ENCODE results near the gene OPCML.

The OPCML gene

DNA sequence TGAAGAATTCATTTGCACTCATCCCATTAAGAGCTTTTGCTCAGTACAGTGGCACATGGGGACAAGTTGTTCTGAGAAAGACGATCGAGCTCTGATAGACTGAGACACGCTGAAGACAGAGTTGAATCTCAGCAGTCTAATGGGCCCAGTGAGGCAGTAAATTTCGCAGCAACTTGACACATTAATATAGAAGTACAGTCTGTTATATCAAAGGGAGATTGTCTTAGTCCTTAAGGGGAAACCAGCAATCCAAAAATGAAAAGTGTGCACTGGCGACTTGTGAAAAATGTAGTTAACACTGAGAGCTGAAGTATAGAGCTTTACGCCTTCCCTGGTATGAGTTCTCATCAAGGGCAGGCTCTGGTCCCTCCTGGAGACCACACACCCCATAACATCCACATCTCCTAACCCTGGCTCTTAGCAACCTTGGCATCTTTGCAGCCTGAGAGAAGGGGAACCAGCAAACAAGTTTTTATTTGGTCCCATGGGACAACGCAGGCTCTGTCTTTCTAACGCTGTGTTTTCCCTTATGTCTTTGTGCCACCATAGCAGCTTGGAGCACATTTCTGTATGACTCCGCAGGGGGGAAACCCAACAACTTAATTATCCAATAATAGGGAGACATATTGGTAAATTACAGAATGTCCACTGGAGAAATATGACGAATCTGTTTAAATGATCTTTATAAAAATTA, 952.5 kb downstream of the OPCML start:
- no peak for DNase-seq

DNA sequence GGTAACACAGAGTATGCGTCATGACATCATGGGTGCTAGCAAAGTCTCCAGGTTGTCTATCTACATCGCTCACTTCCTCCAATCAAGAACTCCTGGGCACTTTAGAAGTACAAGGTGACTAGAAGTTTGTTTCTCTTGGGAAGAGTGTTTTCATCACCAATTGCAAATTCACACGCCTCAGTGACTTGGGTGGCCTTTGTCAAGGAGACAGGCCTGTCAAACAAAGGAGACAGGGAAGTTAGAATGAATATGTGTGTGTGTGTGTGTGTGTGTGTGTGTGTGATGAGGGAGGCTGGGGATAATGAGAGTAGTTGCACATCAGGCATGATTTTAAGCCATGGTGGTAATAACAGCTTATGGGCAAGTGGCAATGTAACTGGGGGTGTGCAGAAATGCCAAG, 953.2 kb downstream of the OPCML start:
- no peak for DNase-seq

DNA sequence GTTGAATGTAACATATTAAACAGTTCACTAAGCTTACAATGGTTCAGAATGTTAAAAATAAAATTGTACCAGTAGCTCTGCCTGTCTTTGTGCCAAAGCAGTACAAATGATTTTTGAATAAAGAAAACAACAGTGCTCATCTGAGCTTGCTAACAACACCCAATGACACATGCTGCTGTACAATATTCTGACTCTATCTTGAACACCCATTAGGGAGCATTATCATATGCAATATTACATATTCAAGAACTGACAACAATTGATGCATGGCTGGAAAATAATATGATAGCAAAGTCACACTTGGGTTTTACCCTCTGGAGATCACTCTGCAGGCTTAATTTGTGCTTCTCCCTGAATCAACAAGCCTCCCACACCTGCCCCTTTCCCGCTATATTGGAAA, 953.7 kb downstream of the OPCML start:
- no peak for DNase-seq

DNA sequence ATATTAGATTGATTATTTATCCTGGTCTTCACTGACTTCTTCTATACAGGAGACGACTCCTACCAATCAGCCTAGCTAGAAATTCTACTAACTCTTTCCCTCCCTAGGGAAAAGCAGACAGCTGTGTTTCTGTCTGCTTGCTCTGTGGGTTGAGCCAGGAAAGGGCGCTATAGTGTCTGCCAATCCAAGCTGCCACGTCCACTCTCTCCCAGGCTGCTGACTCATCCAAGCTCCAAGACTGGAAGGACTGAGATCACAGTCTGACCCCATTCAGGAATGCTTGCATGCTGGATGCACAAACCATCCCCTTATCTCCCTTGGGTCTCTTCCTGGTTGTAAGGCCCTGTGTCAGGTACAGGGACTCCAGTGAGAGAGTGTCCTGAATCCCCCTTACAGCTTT, 955.6 kb downstream of the OPCML start:
- no peak for DNase-seq

DNA sequence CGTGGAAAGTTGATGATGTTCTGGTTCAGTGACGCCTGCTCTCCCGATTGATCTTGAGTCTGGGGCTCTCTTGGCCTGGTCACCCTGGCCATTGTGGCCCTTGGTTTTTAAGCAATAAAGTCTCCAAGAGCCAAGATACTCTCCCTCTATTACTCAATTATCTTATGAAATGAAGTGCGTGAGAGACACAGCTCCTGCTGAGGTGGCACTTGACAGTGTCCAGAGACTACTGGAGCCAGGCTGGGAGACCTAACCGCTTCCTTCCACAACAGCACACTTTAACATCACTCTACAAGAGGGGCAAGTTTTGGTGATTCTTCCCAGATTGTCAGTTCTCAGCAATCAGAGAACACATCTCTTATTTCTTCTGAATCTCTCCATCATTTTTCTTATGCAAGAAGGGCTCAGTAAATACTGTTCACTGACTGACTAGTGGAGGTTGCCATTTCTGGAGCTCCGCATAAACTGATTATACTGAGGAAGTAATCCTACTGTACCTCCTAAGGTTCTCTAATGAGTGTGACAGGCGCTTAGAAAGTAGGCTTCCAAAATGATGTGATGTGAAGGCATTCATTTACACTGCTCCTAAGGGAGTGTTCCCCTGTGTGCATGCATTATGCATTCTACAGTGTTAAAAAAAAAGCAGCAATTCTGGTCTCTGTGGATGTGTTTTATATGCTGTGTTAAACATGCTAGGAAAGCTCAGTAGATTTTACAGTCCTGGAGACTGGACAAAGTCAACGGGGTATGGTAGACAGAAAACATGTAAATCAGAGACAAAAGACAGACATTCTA, 968.0 kb downstream of the OPCML start:
- DNase-seq, result no peak

DNA sequence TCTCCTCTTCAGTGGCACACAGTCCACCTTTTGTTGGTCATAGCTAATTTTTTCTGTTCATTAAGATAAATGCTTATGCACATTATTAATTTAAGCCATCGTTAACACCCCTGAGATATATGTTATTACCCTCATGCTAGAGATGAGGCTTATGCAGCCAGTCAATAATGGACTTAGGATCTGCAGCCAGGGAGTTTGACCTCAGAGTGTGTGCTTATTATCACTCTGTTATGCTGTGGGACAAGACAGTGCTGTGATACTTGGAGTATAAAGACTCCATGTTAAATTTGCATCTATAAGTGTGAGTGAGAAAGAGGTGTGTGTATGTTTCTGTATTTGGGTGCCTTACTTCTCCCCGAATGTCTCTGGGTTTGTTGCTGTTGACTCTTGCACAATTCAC, 969.3 kb downstream of the OPCML start:
- no peak for DNase-seq

DNA sequence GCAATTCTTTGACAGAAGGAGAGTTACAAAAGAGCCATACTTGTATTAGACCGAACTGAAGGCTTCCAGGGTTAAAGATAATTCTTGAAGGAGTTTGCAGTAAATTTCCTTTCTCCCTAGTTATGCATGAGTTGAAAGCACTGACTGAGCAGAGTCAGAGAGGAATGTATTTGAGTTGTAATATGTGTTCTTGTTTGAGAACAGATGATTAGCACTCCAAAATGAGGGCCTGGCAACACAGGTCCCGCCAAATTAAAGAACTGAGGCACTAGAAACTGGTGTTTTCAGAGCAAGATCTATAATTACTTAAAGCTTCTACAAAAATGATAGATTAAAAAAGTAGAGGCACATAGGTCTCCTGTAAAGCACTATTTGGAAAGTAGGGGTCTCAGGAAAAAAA, 970.4 kb downstream of the OPCML start:
- DNase-seq, result no peak

DNA sequence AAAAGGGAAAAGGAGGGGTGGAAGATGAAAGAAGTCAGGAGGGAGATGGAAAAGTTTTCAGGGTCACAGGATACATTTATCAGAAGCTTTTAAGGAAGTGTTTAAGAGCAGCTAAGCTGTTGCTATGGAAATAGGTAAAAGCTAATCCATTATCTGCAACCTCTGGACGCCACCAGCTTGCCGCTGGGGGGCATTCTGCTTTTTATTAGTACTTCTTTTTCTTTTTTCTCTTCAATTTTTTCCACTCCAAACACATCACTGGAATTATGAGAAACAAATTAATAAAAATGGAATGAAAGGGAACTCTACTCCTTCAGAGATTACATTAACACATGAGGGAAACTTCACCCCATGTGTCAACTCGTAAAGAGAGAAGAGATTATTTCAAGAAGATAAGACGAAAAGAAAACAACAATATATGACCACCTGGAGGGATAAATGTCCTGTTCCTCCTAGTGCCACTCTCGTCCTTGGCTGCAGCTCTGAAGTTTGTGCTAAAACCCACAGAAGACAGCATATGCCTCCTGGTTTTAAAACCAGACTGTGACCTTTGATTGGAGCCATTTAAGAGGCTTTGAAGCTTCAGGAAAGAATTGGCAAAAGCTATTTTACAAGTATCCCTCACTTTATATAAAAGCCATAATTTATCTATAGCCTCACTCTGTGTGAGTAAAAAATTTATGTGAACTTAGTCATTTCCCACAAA, 972.8 kb downstream of the OPCML start:
- no peak for DNase-seq

DNA sequence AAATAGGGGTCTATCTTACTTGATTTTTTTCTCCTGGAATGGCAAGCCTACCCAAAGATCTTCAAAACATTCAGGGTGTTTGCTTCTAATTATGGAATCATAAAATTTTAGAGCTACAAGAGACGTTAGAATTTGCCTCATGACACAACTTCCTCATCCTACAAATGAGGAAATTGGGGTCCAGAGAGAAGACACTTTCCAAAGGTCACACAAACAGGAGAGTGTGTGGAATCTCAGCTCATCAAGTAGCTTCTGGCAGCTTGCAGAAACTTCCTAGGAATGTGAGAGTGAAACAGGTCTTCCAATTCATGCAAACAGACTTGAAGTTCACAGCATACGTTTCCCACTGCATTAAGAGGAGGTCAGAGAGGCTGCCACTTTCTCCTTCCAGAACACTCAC, 976.0 kb downstream of the OPCML start:
- no peak for DNase-seq

DNA sequence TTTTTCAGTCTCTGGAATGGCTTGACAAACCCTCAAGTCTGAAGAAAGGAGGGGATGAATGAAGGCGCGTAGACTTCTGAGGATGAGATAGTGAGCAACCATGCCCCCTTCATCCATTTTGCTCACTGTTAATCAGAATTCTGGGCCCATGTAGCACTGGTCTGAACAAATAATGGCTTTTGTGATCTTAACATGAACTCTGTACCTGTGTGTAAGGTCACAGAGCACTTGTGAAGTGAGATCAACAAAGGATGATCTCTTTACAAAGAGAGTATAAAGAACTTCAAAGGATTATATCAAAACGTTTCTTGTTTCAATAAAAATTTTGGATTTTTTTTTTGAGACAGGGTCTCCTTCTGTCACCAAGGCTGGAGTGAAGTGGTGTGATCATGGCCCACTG, 976.7 kb downstream of the OPCML start:
- DNase-seq, result no peak

DNA sequence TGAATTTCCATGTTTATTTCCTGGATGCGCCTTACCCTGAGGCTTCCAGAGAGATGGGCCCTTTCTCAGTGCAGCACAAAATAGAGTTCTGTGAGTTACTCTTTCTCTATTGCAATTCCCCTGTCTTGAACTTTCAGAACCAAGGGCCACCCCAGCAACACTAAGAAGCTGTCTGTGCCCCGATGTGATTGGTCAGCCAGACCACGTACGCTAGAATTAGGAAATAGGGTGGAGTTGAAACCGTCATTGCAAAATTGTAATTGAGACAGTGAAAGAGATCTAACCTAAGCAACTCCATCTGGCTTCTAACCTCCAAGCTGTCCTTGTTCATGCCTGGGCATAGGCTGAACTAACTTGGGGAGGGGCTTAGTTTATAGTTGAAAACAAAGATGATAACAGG, 981.3 kb downstream of the OPCML start:
- no peak for DNase-seq

DNA sequence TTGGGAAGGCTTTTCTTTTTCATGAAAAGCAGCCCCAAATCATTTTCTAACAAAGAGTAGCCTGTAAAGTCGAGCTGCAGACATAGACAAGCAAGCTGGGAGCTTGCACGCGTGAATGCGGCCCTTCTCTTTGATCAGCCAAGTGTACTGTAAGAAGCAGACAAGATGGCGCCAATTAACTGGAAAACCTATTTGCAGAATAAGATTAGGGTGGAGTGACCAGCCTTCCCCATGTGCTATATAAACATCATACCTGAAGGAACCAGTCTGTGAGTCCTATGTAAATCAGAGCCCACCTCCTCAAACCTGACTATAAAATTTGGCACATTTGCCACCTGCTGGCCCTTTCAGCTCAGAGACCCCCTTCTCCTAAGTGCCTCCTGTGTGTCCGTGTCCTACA, 982.7 kb downstream of the OPCML start:
- DNase-seq, result no peak

DNA sequence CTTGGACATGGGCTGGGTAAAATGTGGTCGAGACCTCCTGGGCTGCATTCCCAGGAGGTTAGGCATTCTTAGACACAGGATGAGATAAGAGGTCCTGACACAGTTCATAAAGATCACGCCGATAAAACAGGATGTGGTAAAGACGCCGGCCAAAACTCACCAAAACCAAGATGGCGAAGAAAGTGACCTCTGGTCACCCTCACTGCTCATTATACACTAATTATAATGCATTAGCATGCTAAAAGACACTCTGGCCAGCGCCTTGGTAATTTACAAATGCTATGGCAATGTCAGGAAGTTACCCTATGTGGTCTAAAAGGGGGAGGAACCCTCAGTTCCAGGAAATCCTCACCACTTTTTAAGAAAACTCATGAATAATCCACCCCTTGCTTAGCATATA, 983.3 kb downstream of the OPCML start:
- DNase-seq, result no peak

DNA sequence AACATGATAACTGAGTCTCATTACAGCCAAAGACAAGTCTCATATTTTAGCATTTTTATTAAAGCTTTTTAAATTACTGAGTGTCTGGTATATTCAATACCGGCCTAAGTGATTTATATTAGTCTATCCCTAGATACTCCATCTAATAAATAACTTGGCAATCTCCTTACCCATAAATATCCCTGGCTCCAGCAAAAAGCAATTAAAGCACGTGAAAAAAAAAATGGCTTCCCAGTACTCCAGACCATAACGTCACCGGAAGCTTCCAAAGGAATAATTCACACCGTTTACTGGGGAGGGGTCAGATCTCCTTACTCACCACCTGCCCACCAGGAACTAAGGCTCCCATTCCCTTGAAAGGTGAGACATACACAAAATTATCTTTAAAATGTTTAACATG, 988.3 kb downstream of the OPCML start:
- DNase-seq, result no peak

DNA sequence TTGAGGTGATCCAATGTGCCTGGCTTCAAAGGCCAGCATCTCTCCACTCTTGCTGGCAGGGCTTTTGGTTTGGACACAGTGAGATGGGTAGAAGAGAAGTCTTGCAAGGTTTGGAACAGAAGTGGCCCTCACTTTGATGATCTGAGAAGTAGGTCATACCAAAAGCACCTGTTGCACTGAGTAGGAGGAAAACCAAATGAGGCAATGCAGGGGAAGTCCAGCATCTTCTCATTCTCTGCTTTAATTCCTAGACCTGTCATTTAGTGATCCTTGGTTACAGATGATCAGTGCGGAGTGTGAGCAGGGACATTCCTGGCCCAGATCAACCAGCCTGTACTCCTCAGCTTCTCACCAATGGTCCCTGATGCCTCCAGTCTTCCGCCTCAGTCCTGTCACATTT, 990.5 kb downstream of the OPCML start:
- no peak for DNase-seq

DNA sequence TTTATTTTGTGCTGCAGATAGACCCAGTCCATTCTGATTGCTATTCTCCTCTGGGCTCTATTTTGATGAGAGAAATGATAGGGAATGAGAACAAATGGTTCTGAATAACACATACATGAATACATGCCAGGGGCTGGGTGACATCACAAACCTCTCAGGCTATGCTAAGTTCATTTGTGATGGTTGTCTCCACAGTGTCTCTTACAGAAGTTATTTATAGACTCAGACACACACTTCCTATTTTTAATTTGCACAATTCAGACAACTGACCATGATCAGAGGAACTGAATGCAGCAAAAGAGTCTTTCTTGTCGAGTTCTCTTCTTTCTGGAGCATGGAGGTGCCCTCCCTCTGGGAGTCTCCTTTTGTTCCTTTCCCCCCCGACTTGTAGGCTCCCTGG, 991.7 kb downstream of the OPCML start:
- no peak for DNase-seq

DNA sequence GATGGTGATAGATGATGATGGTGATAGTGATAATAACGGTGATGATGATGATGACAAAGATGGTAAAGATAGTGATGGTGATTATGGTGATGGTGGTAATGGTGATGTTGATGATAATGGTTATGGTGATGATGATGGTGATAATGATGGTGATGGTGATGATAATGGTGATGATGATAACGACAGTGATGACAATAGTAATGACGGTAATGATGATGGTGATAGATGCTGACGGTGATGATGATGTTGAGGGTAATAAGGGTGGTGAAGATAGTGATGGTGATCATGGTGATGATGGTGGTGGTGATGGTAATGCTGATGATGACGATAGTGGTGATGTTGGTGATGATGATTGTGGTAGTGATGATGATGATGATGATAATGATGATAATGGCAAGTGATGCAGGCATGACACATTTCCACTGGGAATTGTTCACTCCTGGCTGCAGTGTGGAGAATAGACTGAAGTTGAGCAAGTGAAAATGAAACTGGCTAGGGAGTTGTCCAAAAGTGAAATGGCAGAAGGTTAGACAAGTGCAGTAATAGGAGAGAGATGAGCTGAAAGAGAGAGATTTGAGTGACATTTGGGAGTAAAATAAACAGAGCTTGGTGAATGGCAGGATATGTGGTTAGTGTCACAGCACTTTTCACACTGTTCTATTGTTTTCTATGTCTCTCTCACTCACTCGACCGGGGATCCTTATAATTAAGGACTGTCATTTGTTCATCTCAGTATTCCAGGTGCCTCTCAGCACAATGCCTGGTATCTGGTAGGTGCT, 992.5 kb downstream of the OPCML start:
- no peak for DNase-seq

DNA sequence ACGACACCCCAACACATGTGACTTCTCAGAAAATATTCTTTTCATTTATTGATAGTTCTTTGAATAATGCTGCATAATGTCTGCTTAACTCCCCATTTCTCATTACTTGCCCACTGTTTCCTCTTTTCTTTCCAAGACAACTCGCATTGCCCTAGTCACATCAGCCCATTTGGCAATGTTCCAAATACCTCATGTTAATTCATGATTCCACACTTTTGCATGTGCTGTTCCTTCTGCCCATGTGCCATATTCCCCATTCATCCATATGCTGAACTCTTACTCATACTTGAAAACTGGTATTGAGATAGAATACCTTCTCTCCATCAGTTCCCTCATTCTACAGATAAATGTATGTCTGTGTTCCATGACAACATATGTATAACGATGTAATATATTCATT, 993.7 kb downstream of the OPCML start:
- DNase-seq, result no peak

DNA sequence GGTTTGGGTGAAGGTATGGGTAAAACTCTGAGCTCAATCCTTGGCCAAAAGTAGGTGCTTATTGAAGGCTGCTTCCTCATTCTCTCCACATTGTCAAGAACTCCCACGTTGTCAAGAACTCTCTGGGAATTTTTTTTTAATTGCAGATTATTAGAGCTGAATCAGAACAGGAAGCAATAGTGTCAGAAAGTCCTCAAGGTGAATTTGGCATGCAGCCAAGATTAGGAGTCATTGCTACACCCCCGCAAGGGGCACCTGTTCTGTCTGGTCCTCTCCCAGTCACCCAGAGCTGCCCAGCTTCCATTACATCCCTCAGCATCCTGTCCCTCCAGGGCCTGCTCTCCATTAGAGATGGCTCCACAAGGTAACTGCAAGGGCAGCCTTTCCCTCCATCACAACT, 996.5 kb downstream of the OPCML start:
- no peak for DNase-seq

DNA sequence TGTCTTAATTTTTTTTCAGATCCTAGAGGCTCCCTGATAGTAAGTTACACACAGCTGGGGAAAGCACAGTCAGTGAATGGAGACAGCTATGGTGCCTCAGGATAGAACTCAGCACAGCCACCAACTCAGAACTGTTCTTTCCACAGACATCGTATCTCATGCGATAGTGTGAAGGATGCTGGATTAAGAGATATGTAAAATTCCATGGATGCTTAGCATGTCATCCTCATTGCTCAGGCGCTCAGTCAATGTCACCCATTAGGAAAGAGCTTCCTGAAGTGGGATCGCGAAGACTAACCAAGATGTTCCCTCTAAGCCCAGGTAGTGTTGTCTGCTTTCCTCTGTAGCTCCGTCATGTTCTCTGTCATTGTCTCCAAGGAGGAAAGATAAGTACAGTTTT, 1000.4 kb downstream of the OPCML start:
- no peak for DNase-seq

DNA sequence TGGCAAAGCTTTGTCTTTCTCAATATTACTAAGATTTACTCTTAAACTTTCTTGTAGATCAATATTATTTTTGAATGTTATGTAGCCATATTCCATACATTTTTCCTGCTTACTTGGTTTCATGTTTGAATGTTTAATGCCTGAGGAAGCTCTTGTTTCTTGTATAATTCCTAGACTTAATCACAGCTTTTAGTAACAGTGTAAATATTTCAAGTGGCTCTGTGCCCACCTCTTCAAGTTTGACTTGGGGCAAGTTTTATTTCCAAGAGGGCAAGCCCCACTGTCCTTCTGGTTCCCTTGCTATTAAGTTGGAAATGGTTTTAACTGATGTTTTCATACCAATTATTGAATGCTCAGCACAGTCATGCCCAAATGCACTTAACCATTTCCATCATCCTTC, 1004.1 kb downstream of the OPCML start:
- DNase-seq, result no peak

DNA sequence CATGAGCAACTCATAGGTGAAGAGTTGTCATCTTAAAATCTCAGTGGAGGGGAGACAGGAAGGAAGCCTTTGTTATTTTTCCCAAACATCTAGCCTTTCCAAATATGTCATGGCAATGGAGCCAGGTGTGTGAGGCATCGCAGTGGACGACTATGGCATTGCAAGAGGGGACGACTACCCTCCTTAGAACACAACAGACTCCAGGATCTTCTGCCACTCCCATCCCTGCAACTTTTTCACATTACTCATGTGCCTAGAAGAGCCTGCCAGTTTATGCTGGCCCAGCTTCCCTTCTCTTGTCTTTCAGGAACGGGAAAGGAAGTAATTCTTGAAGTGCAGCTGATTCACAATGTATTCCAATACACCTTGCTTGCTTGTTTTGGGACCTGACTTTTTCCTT, 1008.4 kb downstream of the OPCML start:
- DNase-seq, result no peak

DNA sequence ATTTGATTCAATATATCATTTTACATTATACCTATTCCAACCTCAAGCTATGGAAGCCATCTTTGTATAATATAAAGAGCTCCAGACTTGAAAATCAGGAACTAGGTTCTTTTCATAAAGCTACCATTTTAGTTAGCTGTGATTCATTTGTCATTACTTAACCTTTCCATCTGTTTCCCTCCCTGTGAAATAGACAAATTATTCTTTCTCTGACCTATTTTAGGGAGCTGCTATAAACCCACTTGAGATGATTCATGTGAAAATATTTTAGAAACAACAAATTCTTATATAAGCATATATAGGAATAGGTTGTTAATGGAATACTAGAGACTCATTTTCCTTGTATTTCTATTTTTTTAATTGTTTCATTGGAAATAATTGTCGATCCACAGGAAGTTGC, 1012.1 kb downstream of the OPCML start:
- DNase-seq, result no peak
